Subcutaneous adipose tissue (tissue), 4 donors: ENCODE data around the gene KIF19. TPM values are rescaled to one million over a fixed set of nuclear protein-coding genes. Genes with fewer than 3 reads are reported as not detected.

Experiments used
- total RNA-seq, 4 donors: library from RNA; depleted of rRNA; stranded (reverse); fragments of >200 nt; gene quantifications; one replicate each; pipeline ENCODE4 v1.1.0, GENCODE V29; 2016
- TF ChIP-seq, protein P1 (sequence below): fragments of 450-650 bp; IDR thresholded peaks from one replicate; pipeline ENCODE4 v1.5.1; 2016; ENCODE audit warnings: low read depth, mild to moderate bottlenecking, control low read depth, antibody characterized with exemption, moderate library complexity

The KIF19 gene
- total RNA-seq, 4 donors from 2014 or later: 0.49 to 8.5 (median 0.89) TPM

DNA sequence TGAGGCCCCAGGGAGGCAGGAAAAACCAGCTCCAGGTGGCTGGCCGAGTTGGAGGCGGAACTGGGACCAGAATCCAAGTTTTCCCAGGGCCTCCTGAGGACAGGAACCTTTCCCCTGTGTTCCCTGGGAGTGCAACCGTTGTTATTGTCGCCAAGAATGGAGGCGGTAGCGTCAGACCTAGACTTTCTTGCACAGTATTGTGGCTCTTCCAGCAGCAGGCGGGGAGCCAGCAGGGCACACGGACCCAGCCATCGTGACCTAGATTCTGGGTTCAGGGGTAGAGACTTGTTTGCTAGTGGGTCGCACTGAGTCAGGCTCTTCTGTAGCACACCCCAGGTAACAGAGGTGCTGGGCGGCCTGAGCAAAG is 667 bp upstream of the KIF19 start:
- TF ChIP-seq, protein P1, sequence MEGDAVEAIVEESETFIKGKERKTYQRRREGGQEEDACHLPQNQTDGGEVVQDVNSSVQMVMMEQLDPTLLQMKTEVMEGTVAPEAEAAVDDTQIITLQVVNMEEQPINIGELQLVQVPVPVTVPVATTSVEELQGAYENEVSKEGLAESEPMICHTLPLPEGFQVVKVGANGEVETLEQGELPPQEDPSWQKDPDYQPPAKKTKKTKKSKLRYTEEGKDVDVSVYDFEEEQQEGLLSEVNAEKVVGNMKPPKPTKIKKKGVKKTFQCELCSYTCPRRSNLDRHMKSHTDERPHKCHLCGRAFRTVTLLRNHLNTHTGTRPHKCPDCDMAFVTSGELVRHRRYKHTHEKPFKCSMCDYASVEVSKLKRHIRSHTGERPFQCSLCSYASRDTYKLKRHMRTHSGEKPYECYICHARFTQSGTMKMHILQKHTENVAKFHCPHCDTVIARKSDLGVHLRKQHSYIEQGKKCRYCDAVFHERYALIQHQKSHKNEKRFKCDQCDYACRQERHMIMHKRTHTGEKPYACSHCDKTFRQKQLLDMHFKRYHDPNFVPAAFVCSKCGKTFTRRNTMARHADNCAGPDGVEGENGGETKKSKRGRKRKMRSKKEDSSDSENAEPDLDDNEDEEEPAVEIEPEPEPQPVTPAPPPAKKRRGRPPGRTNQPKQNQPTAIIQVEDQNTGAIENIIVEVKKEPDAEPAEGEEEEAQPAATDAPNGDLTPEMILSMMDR: no peak

- TF ChIP-seq, protein P1: no peak
Observed at GRCh38 chr17:74326506-74326905, 480 bp downstream of the KIF19 start.

DNA sequence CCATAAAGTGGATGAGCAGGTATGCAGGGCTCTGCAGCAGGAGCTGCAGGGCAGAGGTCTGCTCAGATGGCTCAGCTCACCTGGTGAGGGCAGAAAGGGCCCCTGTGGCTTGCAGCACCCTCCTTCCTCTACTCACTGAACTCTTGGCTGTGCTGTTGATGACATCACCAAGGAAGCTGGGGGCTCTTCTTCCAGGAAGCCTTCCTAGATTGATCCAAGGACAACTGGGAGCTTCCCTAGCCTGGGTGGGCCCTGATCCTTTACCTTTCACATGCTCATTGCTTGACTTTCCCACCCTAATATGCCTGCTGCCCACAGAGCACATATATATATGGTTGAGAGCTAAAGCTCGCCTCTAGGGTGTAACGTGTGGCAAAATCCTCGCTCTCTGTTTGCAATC is 2.5 kb downstream of the KIF19 start:
- TF ChIP-seq, protein P1: no peak

- TF ChIP-seq, protein P1: no peak
Observed at GRCh38 chr17:74329378-74329777, 3.4 kb downstream of the KIF19 start.

DNA sequence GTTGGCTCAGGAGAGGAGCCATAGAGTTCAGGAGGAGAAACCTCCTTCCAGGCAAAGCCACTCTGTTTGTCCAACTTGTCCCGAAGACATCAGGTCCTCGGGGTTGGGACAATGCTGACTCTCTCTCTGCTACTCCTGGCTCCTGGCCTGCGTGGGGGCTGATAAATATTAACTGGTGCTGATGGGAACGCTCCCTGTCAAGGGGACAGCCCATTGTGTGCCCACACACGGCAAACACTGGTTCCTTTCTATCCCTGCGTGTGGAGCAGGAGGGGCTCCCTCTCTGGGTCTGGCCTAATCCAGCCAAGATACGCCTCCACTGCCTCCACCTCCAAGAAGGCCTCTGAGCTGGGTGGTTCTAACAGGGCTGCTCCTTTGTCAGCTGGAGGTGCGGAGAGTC is 4.4 kb downstream of the KIF19 start:
- TF ChIP-seq, protein P1: no peak

DNA sequence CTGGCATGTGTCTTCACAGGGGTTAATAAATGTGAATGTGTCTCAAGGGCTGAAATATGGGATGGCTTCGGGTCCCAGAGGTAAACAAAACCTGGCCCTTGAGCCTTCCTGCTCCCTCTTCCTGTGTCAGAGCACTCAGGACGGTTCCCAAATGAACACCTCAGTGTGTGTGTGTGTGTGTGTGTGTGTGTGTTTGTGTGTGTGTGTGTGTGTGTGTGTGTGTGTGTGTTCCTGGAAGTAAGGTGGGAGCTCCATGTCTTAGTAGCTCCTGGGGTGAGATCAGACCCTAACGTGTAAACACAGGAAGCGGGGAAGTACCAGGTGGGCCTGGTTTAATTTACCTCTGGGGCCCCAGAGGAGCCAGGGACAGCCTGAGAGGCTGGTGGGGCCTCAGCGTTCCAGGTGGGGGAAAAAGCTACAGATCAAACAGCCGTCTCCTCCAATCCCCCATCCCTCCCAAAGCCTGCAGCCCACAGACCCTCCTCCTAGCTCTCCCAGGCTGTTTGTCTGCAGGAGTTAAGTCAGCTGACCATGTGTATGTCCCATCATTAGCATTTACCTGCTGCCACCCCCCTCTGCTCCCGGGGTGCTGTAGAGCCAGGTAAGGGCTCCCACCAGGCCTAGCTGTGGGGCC is 6.1 kb downstream of the KIF19 start:
- TF ChIP-seq, protein P1: no peak

DNA sequence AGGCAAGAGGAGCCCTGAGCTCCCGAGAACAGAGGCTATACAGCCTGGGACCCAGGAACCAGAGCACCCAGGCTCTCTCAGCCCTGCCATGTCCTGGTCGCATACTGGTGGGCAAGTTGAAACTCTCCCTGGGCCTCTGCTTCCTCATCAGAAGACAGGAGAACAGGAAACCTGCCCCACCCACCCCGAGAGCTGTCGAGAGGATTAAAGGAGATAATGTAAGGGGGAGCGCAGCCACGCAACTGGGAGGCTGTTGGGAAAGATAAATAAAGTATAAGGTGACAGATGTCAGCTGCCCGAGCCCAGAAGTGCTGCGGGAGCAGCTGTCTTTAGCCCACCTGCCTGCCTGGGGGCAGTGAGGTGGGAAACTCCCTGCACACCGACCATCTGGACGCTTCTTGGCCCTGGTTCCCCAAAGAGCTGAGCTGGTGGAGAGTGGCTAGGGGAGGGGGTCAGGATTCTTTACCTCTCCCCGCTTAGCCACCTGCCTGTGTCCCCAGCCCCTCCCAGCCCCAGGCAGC is 6.8 kb downstream of the KIF19 start:
- TF ChIP-seq, protein P1: no peak
